Esophagus squamous epithelium (tissue), 4 donors: ENCODE results near the gene ECE2.

Source experiments
- POLR2A ChIP-seq, 4 donors: fragments of 450-650 bp; IDR thresholded peaks; one replicate each; pipeline ENCODE4 v1.6.1; 2017; ENCODE audit warnings: antibody characterized with exemption in 4 of 4, mild to moderate bottlenecking in 4 of 4, moderate library complexity in 3 of 4
- TF ChIP-seq, protein P1 (sequence below), 6 experiments: fragments of 450-650 bp in 4 of 6; fragments of 200-600 bp in 2 of 6; sonication (generic) in 2 of 6; IDR thresholded peaks; one replicate each; pipeline ENCODE4 v1.5.1; 2016 to 2019; ENCODE audit warnings: antibody characterized with exemption in 6 of 6, mild to moderate bottlenecking in 4 of 6, moderate library complexity in 4 of 6

DNA sequence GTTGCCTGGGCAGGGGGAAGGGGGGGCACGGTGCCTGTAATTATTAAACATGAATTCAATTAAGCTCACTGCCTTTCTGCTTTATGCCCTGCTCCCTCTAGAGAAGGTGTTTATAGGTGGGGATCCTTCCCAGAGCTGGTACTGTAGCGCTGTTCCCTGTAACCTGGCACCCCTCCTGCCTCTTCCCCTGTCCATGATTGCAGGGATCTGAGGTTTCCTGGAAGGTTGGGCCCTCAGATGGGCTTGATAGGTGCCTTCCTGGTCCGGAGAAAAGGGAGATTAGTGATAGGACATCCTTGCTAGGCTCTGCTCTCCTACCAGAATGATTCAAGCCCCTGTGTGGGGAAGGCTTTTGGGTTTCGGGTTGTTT is 59.5 kb downstream of the ECE2 start:
- TF ChIP-seq, protein P1, sequence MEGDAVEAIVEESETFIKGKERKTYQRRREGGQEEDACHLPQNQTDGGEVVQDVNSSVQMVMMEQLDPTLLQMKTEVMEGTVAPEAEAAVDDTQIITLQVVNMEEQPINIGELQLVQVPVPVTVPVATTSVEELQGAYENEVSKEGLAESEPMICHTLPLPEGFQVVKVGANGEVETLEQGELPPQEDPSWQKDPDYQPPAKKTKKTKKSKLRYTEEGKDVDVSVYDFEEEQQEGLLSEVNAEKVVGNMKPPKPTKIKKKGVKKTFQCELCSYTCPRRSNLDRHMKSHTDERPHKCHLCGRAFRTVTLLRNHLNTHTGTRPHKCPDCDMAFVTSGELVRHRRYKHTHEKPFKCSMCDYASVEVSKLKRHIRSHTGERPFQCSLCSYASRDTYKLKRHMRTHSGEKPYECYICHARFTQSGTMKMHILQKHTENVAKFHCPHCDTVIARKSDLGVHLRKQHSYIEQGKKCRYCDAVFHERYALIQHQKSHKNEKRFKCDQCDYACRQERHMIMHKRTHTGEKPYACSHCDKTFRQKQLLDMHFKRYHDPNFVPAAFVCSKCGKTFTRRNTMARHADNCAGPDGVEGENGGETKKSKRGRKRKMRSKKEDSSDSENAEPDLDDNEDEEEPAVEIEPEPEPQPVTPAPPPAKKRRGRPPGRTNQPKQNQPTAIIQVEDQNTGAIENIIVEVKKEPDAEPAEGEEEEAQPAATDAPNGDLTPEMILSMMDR (IDR thresholded peaks at IDR 0.05): no peak
- no peak for TF ChIP-seq POLR2A (IDR thresholded peaks at IDR 0.05)
